ENCODE results near the gene RAP1GAP.
A peak's percentile ranks its signal among the peaks of the same experiment; 100 is the strongest.

Gene RAP1GAP

DNA sequence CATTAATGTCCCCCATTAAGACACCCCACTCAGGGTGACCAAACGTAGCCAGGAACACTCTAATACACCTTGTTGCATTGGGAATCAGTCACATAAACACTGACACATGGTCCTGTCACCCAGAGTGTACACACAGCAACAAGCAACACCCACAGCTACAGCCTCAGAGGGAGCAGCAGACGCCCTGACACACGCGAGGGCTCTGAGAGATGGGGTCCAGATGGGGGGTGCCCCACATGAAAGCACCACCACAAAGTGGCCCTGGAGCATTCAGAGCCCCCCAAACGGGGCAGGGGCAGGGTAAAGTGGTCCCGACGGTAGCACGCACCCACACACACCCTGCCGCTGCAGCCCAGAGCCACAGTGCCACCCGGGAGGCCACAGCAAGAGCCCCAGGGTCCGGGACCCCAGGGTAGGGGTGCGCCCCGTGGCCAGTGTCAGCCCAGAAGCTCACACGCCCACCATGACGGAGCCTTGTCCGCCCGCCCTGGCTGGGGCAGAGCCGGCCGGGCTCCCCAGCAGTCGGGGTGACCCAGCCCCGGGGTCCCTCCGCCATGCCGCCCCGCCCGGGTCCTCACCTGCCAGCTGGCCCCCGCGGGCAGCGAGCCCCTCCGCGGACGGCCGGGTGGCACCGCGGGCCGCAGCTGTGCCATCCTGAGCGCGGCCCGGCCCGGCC is 47.3 kb downstream of the RAP1GAP start:
- Mint-ChIP-seq H3K9me3 (no peaks in the 10 kb centered on the region), H3K27me3 (peaks cover 21% of the 10 kb centered on the region), H3K4me1 (ENCODE audit: low read depth) (peaks cover 4% of the 10 kb centered on the region), H3K36me3 (ENCODE audit: low read depth) (no peaks in the 10 kb centered on the region), H3K4me3 (peak overlapping the region; percentile 60), H3K27ac (no peak overlapping the region)

DNA sequence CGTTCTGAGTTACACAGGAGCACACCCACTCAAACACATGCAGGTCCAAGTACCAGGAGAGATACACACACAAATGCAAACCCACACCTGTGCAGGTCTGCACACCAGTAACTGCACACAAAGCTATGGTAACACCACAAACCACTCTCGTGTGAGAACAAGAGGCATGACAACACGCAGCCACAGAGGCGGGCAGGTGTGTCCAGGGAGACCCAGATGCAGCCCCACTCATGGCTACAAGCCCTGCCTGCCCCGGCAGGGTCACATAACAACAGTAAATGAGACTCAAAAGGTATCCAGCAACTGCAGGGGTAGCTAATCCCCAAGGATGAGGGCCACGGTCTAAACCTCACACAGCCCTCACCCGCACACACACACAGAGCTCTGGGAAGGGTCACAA is 48.1 kb downstream of the RAP1GAP start:
- Mint-ChIP-seq H3K36me3 (ENCODE audit: low read depth) (no peaks in the 10 kb centered on the region), H3K4me3 (no peak overlapping the region), H3K4me1 (ENCODE audit: low read depth) (peaks cover 4% of the 10 kb centered on the region), H3K27ac (no peak overlapping the region), H3K9me3 (no peaks in the 10 kb centered on the region), H3K27me3 (peaks cover 21% of the 10 kb centered on the region)

DNA sequence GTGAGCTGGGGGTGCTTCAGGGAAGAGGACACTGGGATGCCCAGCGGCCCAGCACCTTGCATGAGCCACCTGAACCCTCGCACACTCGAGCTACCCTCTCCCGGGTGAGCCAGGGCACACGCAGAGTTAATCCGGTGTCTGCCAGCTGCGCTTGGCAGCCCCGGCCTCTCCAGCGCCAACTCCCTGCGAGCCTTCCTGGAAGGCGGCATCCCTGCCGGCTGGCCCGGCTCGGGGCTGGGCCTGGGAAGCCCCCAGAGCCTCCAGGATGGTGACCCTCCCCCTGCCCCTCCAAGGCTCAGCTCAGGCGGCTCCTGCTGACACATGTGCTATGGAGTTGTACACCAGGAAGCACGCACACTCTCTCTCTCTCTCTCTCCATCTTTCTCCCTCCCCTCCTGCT is 48.7 kb downstream of the RAP1GAP start:
- no peaks in the 10 kb centered on the region for H3K9me3 Mint-ChIP-seq
- H3K4me1 Mint-ChIP-seq (ENCODE audit: low read depth), result peaks cover 4% of the 10 kb centered on the region
- H3K27ac Mint-ChIP-seq, result no peak overlapping the region
- peaks cover 21% of the 10 kb centered on the region for H3K27me3 Mint-ChIP-seq
- no peak overlapping the region for H3K4me3 Mint-ChIP-seq
- no peaks in the 10 kb centered on the region for H3K36me3 Mint-ChIP-seq (ENCODE audit: low read depth)

GRCh38 chr1:21620011-21620410 is 49.1 kb downstream of the RAP1GAP start:
- Mint-ChIP-seq H3K9me3 (no peaks in the 10 kb centered on the region), H3K4me3 (no peak overlapping the region), H3K4me1 (ENCODE audit: low read depth) (peaks cover 4% of the 10 kb centered on the region), H3K36me3 (ENCODE audit: low read depth) (no peaks in the 10 kb centered on the region), H3K27ac (no peak overlapping the region), H3K27me3 (peaks cover 21% of the 10 kb centered on the region)

GRCh38 chr1:21619375-21619947 is 49.7 kb downstream of the RAP1GAP start:
- H3K27me3 Mint-ChIP-seq, result peaks cover 21% of the 10 kb centered on the region
- H3K4me3 Mint-ChIP-seq, result no peak overlapping the region
- no peaks in the 10 kb centered on the region for H3K36me3 Mint-ChIP-seq (ENCODE audit: low read depth)
- H3K27ac Mint-ChIP-seq, result no peak overlapping the region
- H3K9me3 Mint-ChIP-seq, result no peaks in the 10 kb centered on the region
- H3K4me1 Mint-ChIP-seq (ENCODE audit: low read depth), result peaks cover 4% of the 10 kb centered on the region

GRCh38 chr1:21618561-21619374 is 50.4 kb downstream of the RAP1GAP start:
- no peaks in the 10 kb centered on the region for H3K36me3 Mint-ChIP-seq (ENCODE audit: low read depth)
- no peak overlapping the region for H3K4me3 Mint-ChIP-seq
- no peaks in the 10 kb centered on the region for H3K9me3 Mint-ChIP-seq
- H3K4me1 Mint-ChIP-seq (ENCODE audit: low read depth), result peaks cover 4% of the 10 kb centered on the region
- H3K27me3 Mint-ChIP-seq, result peaks cover 17% of the 10 kb centered on the region
- no peak overlapping the region for H3K27ac Mint-ChIP-seq

- H3K36me3 Mint-ChIP-seq (ENCODE audit: low read depth), result no peaks in the 10 kb centered on the region
- H3K27ac Mint-ChIP-seq, result no peak overlapping the region
- H3K4me1 Mint-ChIP-seq (ENCODE audit: low read depth), result peaks cover 4% of the 10 kb centered on the region
- H3K9me3 Mint-ChIP-seq, result no peaks in the 10 kb centered on the region
- peaks cover 16% of the 10 kb centered on the region for H3K27me3 Mint-ChIP-seq
- no peak overlapping the region for H3K4me3 Mint-ChIP-seq
Measured at GRCh38 chr1:21618059-21618458, 51.1 kb downstream of the RAP1GAP start.

GRCh38 chr1:21617126-21617738 is 51.9 kb downstream of the RAP1GAP start:
- H3K27me3 Mint-ChIP-seq, result peaks cover 12% of the 10 kb centered on the region
- no peaks in the 10 kb centered on the region for H3K36me3 Mint-ChIP-seq (ENCODE audit: low read depth)
- H3K27ac Mint-ChIP-seq, result no peak overlapping the region
- peaks cover 4% of the 10 kb centered on the region for H3K4me1 Mint-ChIP-seq (ENCODE audit: low read depth)
- H3K4me3 Mint-ChIP-seq, result no peak overlapping the region
- no peaks in the 10 kb centered on the region for H3K9me3 Mint-ChIP-seq

DNA sequence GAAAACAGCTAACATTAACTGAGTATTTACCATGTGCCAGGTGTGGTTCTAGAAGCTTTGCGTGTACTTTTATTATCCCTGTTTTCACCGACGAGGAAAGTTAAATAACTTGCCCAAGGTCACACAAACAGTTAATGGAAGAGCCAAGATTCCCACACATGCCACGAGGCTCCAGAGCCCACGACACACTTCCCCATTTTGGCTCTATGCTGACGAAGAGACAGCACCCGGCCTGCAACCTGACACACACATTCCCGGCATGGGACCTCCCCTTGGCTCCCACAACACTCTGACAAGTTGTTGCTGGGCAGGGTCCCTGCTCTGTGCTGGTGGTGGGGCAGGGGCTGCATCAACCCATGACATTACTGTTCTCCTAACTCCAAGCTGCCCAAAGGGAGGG is 52.8 kb downstream of the RAP1GAP start:
- no peaks in the 10 kb centered on the region for H3K4me1 Mint-ChIP-seq (ENCODE audit: low read depth)
- H3K9me3 Mint-ChIP-seq, result no peaks in the 10 kb centered on the region
- H3K4me3 Mint-ChIP-seq, result no peak overlapping the region
- peaks cover 7% of the 10 kb centered on the region for H3K27me3 Mint-ChIP-seq
- H3K36me3 Mint-ChIP-seq (ENCODE audit: low read depth), result no peaks in the 10 kb centered on the region
- H3K27ac Mint-ChIP-seq, result no peak overlapping the region

DNA sequence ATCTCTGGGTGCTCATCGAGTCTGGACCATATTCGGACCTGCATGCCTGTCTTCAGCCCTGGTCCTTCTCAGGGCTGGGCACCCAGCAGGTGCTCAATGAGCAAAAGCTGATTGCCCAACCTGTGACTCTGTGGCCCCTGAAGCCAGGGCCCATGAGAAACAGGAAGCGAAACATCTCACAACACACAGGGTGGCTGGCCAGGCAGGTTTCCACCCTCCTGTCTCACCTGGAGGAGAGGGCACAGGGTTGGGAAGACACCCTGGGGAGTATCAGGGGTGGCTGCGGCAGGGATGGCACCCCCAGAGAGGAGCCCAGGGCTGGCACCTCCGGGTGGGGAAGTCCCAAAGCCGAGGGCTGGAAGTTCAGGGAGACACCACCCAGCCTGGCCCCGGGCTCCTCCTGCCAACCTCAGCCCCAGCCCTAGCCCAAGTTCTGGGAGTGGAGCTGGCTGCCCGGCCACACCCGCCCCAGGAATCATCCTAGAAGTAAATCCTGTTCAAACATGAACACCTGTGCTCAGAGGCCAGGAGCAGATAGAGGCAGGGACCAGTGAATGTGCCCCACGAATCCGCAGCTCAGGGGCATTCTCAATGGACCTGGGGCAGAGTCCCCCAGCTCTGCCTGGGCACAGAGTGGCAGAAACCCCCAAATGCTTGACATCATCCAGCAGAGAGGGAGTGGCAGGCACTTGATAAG is 54.6 kb downstream of the RAP1GAP start:
- H3K4me3 Mint-ChIP-seq, result no peak overlapping the region
- H3K4me1 Mint-ChIP-seq (ENCODE audit: low read depth), result no peaks in the 10 kb centered on the region
- H3K9me3 Mint-ChIP-seq, result no peaks in the 10 kb centered on the region
- H3K36me3 Mint-ChIP-seq (ENCODE audit: low read depth), result no peaks in the 10 kb centered on the region
- no peak overlapping the region for H3K27ac Mint-ChIP-seq
- no peaks in the 10 kb centered on the region for H3K27me3 Mint-ChIP-seq

GRCh38 chr1:21613072-21613867 is 55.9 kb downstream of the RAP1GAP start:
- H3K9me3 Mint-ChIP-seq, result no peaks in the 10 kb centered on the region
- no peak overlapping the region for H3K4me3 Mint-ChIP-seq
- no peaks in the 10 kb centered on the region for H3K36me3 Mint-ChIP-seq (ENCODE audit: low read depth)
- H3K27me3 Mint-ChIP-seq, result no peaks in the 10 kb centered on the region
- H3K4me1 Mint-ChIP-seq (ENCODE audit: low read depth), result no peaks in the 10 kb centered on the region
- no peak overlapping the region for H3K27ac Mint-ChIP-seq

DNA sequence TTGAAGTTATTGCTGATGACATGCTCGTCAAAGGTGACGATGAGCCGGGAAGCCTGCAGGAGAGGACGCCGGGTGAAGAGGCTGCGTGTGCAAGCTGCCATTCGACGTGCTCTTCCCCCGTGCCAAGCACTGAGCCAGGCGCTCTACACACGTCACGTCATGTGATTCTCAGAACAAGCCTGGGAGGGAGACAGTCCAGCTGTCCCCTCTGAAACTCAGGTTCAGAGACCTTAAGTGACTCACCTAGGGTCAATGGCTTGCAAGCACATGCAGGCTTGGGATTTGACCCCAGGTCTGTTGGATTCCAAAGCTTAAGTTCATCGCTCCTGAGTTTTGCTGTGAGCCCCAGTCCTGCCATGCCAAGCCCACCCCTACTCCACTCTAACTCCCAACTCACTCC is 57.1 kb downstream of the RAP1GAP start:
- Mint-ChIP-seq H3K27ac (no peak overlapping the region), H3K4me1 (ENCODE audit: low read depth) (peaks cover 10% of the 10 kb centered on the region), H3K9me3 (no peaks in the 10 kb centered on the region), H3K4me3 (no peak overlapping the region), H3K36me3 (ENCODE audit: low read depth) (no peaks in the 10 kb centered on the region), H3K27me3 (no peaks in the 10 kb centered on the region)

DNA sequence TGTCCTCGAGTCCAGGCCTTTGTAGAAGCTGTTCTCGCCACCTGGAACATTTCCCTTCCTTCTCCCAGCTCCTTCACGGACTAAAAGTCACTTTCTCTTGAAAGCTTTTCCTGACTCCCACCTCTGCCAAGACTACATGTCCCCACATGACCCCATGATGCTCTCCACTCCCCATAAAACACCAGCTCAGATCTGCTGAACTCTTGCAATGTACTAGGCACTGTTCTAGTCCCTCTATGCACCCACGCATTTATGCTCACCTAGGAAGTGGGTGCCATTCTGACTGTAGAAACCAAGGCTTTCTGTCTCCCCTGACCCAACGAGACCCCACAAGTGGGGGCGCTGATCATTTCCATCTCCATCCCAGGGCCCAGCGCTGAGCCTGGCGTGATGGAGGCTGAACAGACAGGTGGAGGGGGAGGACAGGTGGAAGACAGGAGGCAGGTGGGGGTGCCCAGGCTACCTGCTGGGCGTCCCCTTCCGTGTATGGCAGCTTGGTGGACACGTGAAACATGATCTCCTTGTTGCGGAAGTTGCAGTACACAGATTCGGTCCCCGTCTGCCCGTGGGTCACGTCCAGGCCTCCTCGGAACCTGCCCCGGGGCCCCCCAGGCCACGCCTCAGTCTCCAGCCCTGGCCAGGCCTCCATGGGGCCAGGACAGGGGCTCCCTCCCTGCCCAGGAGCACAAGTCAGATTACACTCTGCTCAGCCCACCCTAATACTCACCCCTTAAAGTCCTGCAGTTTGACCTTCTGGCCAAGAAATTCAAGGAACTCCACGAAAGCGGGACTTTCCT is 58.0 kb downstream of the RAP1GAP start:
- Mint-ChIP-seq H3K27me3 (no peaks in the 10 kb centered on the region), H3K4me3 (no peak overlapping the region), H3K9me3 (no peaks in the 10 kb centered on the region)

More for the DNA sequence above, 58.0 kb downstream of the RAP1GAP start:
- Mint-ChIP-seq H3K27ac (no peak overlapping the region), H3K4me1 (ENCODE audit: low read depth) (peaks cover 10% of the 10 kb centered on the region), H3K36me3 (ENCODE audit: low read depth) (no peaks in the 10 kb centered on the region)
